B cell (primary cell): Measurements from ENCODE around the gene HOXB9. TPM values are rescaled to one million over a fixed set of nuclear protein-coding genes. Genes with fewer than 3 reads are reported as not detected.
A peak's percentile ranks its signal among the peaks of the same experiment; 100 is the strongest.

Source experiments
- ATAC-seq: fragments of 200-7000 bp; cut with Tn5 transposase; one replicate; pipeline ENCODE4 v1.10.0; 2021; ENCODE audit warnings: low read depth, mild to moderate bottlenecking, moderate number of reproducible peaks, moderate library complexity
- CTCF ChIA-PET: fragments of 350-600 bp; sonication (Branson Sonifier 250); formaldehyde crosslinking; loops from one replicate; lab custom pipeline; 2021; ENCODE audit warnings: antibody characterized with exemption, inconsistent platforms; lab: Charles Lee
- POLR2A ChIA-PET: fragments of 350-600 bp; sonication (Branson Sonifier 250); formaldehyde crosslinking; loops from one replicate; lab custom pipeline; 2021; ENCODE audit warnings: antibody characterized with exemption; lab: Charles Lee
- DNase-seq: peaks from one replicate; pipeline ENCODE4 v3.0.0; 2013
- H2AFZ ChIP-seq: 2 replicates; pipeline ENCODE4 v1.6.1; 2012; ENCODE audit warnings: mild to moderate bottlenecking, low read depth, low read length; ENCODE audit not compliant: insufficient read depth, poor library complexity, severe bottlenecking
- H3K27ac ChIP-seq, 2 donors: 1 replicate in 1 of 2; 2 replicates in 1 of 2; pipeline ENCODE4 v1.5.1; 2012 to 2013; ENCODE audit warnings: low read length in 2 of 2, mild to moderate bottlenecking in 2 of 2, moderate library complexity in 1 of 2
- H3K27me3 ChIP-seq, 4 experiments: fragments of 200-600 bp in 1 of 4; sonication (generic) in 1 of 4; replicated peaks in 1 of 4; 1 replicate in 2 of 4; 2 replicates in 2 of 4; pipeline versions ENCODE4 v1.6.1 to v1.7.0; 2013 to 2016; ENCODE audit warnings: low read length in 3 of 4, mild to moderate bottlenecking in 2 of 4, mixed read lengths in 1 of 4, moderate library complexity in 1 of 4; ENCODE audit not compliant: insufficient read depth in 4 of 4, control insufficient read depth in 3 of 4; ENCODE audit errors: control extremely low read depth in 1 of 4
- H3K36me3 ChIP-seq, 2 experiments: replicated peaks in 1 of 2; 1 replicate in 1 of 2; 2 replicates in 1 of 2; pipeline versions ENCODE4 v1.6.1 to v1.7.1; 2013; ENCODE audit warnings: low read length in 1 of 2; ENCODE audit not compliant: insufficient read depth in 2 of 2, control insufficient read depth in 1 of 2; ENCODE audit errors: control extremely low read depth in 1 of 2, extremely low read depth in 1 of 2
- H3K4me1 ChIP-seq, 2 donors: fragments of 200-600 bp in 1 of 2; sonication (generic) in 1 of 2; 1 replicate in 1 of 2; 2 replicates in 1 of 2; pipeline versions ENCODE4 v1.5.1 to v1.6.1; 2013 to 2017; ENCODE audit warnings: low read length in 2 of 2; ENCODE audit not compliant: control insufficient read depth in 2 of 2, insufficient read depth in 2 of 2
- H3K4me2 ChIP-seq: replicated peaks from 2 replicates; pipeline ENCODE3; 2012; ENCODE audit warnings: mild to moderate bottlenecking, low read depth, low read length; ENCODE audit not compliant: poor library complexity, severe bottlenecking
- H3K4me3 ChIP-seq, 5 experiments: fragments of 200-600 bp in 1 of 5; sonication (generic) in 1 of 5; 1 replicate in 3 of 5; 2 replicates in 2 of 5; pipeline versions ENCODE4 v1.5.1 to v1.7.0; 2011 to 2016; ENCODE audit warnings: low read length in 4 of 5, mild to moderate bottlenecking in 4 of 5, low read depth in 2 of 5, control low read depth in 1 of 5, moderate library complexity in 1 of 5; ENCODE audit not compliant: insufficient read depth in 1 of 5; ENCODE audit errors: control extremely low read depth in 1 of 5, extremely low read depth in 1 of 5
- H3K79me2 ChIP-seq: fragments of 200-600 bp; sonication (generic); one replicate; pipeline ENCODE4 v1.6.0; 2016; ENCODE audit warnings: low read length; ENCODE audit not compliant: control insufficient read depth, insufficient read depth
- H3K9ac ChIP-seq: fragments of 200-600 bp; sonication (generic); 2 replicates; pipeline ENCODE4 v1.6.1; 2017; ENCODE audit warnings: mild to moderate bottlenecking, low read length, moderate library complexity
- H3K9me3 ChIP-seq, 3 donors: one replicate each; pipeline versions ENCODE4 v1.6.1 to v1.7.1; 2013; ENCODE audit warnings: low read length in 2 of 3; ENCODE audit not compliant: control insufficient read depth in 2 of 3, insufficient read depth in 1 of 3; ENCODE audit errors: control extremely low read depth in 1 of 3
- H4K20me1 ChIP-seq: 2 replicates; pipeline ENCODE4 v1.6.0; 2012; ENCODE audit warnings: mild to moderate bottlenecking, low read length; ENCODE audit not compliant: insufficient read depth, control insufficient read depth, poor library complexity, severe bottlenecking
- H3K27ac Mint-ChIP-seq: one replicate; pipeline ENCODE4 v1.8.0; 2021; ENCODE audit warnings: mixed read lengths
- H3K27me3 Mint-ChIP-seq: one replicate; pipeline ENCODE4 v1.8.0; 2021; ENCODE audit warnings: mixed read lengths
- H3K4me1 Mint-ChIP-seq: one replicate; pipeline ENCODE4 v1.8.0; 2021; ENCODE audit warnings: mixed read lengths
- H3K4me3 Mint-ChIP-seq: one replicate; pipeline ENCODE4 v1.8.0; 2021; ENCODE audit warnings: mixed read lengths
- H3K9me3 Mint-ChIP-seq: one replicate; pipeline ENCODE4 v1.8.0; 2022; ENCODE audit warnings: mixed read lengths; ENCODE audit not compliant: insufficient read depth
- CTCF ChIP-seq: fragments of 200-600 bp; IDR thresholded peaks from one replicate; pipeline ENCODE4 v1.8.0; 2022; ENCODE audit warnings: antibody characterized with exemption, mild to moderate bottlenecking
- EZH2 ChIP-seq: IDR thresholded peaks from 2 replicates; pipeline ENCODE4 v1.6.1; 2012; ENCODE audit warnings: borderline replicate concordance, low read depth, mild to moderate bottlenecking, moderate library complexity, low read length; ENCODE audit not compliant: insufficient read depth, poor library complexity, severe bottlenecking
- WGBS: methylation state at CpG from one replicate; pipeline ENCODE4 v1.1.5; 2013; ENCODE audit warnings: missing lambda C conversion rate; ENCODE audit not compliant: insufficient coverage; 5-methylcytosine and 5-hydroxymethylcytosine counted together
- intact Hi-C: fragments of 100-400 bp; cut with micrococcal nuclease; formaldehyde crosslinking; loops from one replicate; pipeline ENCODE4 v1.10.0; 2022
- polyA plus RNA-seq: library from polyadenylated mRNA; depleted of rRNA; stranded (reverse); fragments of >200 nt; gene quantifications from 2 replicates; pipeline ENCODE4 v1.2.3, GENCODE V29; 2012
- total RNA-seq, 2 donors: library from RNA; stranded (reverse); fragments of 120-200 nt in 1 of 2; gene quantifications; 1 replicate in 1 of 2; 2 replicates in 1 of 2; pipeline versions ENCODE4 v1.2.3 to v1.2.4, GENCODE V29; 2013 to 2022

The HOXB9 gene
- total and polyA plus RNA-seq, 2 donors (not counting 1 experiment from before 2014, with no cell fraction given): 0.07 TPM; not detected in 1

- Histone ChIP-seq H3K9me3 (peaks cover 0 to 30% (median 0%) of the 10 kb centered on the region in 3 donors), H4K20me1 (no peaks in the 10 kb centered on the region), H3K4me3 (no peak overlapping the region), H3K27ac (no peak overlapping the region), H3K4me2 (no peak overlapping the region), H3K4me1 (peaks cover 33 to 37% of the 10 kb centered on the region in 2 donors), H3K36me3 (no peaks in the 10 kb centered on the region), H2AFZ (no peak overlapping the region), H3K27me3 (peaks cover 0 to 79% (median 44%) of the 10 kb centered on the region in 4 experiments), H3K9ac (no peak overlapping the region), H3K79me2 (no peaks in the 10 kb centered on the region)
- Mint-ChIP-seq H3K27ac (no peak overlapping the region), H3K27me3 (peaks cover 68% of the 10 kb centered on the region), H3K4me3 (peak overlapping the region; percentile 13), H3K9me3 (no peaks in the 10 kb centered on the region), H3K4me1 (peaks cover 34% of the 10 kb centered on the region)
- DNase-seq (no peak), ATAC-seq (no peak)
- WGBS: no CpG with 5 or more reads among the region's 1 CpG
- POLR2A ChIA-PET: no interaction called here
- CTCF ChIA-PET: no interaction called here
- TF ChIP-seq EZH2 (no peak), CTCF (no peak)
- intact Hi-C loops: no loop called here
Observed at GRCh38 chr17:48644159-48644558, 18.0 kb upstream of the HOXB9 start.

GRCh38 chr17:48643697-48644012 lies 17.5 kb upstream of the HOXB9 start:
- no peak overlapping the region for H2AFZ ChIP-seq
- H3K4me1 Mint-ChIP-seq: peaks cover 34% of the 10 kb centered on the region
- CTCF ChIA-PET: no interaction called here
- no peak overlapping the region for H3K4me2 ChIP-seq
- H3K27me3 Mint-ChIP-seq: peaks cover 70% of the 10 kb centered on the region
- POLR2A ChIA-PET: no interaction called here
- H3K9ac ChIP-seq: no peak overlapping the region
- H3K9me3 ChIP-seq: peaks cover 0 to 30% (median 0%) of the 10 kb centered on the region in 3 donors
- DNase-seq (no peak), ATAC-seq (no peak)
- intact Hi-C loops: no loop called here
- no peaks in the 10 kb centered on the region for H4K20me1 ChIP-seq
- H3K4me1 ChIP-seq: peaks cover 33 to 37% of the 10 kb centered on the region in 2 donors
- TF ChIP-seq EZH2: no peak
- no peak for TF ChIP-seq CTCF
- no peaks in the 10 kb centered on the region for H3K36me3 ChIP-seq
- H3K4me3 Mint-ChIP-seq: no peak overlapping the region
- H3K27ac Mint-ChIP-seq: no peak overlapping the region
- no peaks in the 10 kb centered on the region for H3K79me2 ChIP-seq
- H3K27me3 ChIP-seq: peaks cover 0 to 84% (median 44%) of the 10 kb centered on the region in 4 experiments
- H3K4me3 ChIP-seq: no peak overlapping the region
- H3K9me3 Mint-ChIP-seq: no peaks in the 10 kb centered on the region
- H3K27ac ChIP-seq: no peak overlapping the region
